Uterus (tissue), 4 donors: ENCODE results near the gene TMEM92. TPM values are rescaled to one million over a fixed set of nuclear protein-coding genes. Genes with fewer than 3 reads are reported as not detected.

Experiments
- DNase-seq, 2 donors: peaks; one replicate each; pipeline ENCODE4 v3.0.0-alpha.2; 2019 to 2020
- H3K27ac ChIP-seq, 2 donors: fragments of 200-600 bp; sonication (generic); 1 replicate in 1 of 2; 2 replicates in 1 of 2; pipeline ENCODE4 v1.5.1; 2016 to 2018
- H3K27me3 ChIP-seq, 2 donors: fragments of 200-600 bp; sonication (generic); one replicate each; pipeline ENCODE4 v1.5.1; 2018 to 2019; ENCODE audit warnings: control low read depth in 1 of 2
- H3K36me3 ChIP-seq, 2 donors: fragments of 200-600 bp; sonication (generic); one replicate each; pipeline ENCODE4 v1.5.1; 2019; ENCODE audit warnings: control low read depth in 1 of 2
- H3K4me1 ChIP-seq, 2 donors: fragments of 200-600 bp; sonication (generic); one replicate each; pipeline ENCODE4 v1.5.1; 2018 to 2019; ENCODE audit warnings: control low read depth in 1 of 2
- H3K4me3 ChIP-seq, 2 donors: fragments of 200-600 bp; sonication (generic); 1 replicate in 1 of 2; 2 replicates in 1 of 2; pipeline ENCODE4 v1.5.1; 2018 to 2019; ENCODE audit warnings: mild to moderate bottlenecking in 1 of 2
- H3K9me3 ChIP-seq, 2 donors: fragments of 200-600 bp; sonication (generic); one replicate each; pipeline ENCODE4 v1.5.1; 2019; ENCODE audit warnings: control low read depth in 1 of 2
- POLR2A ChIP-seq, 2 donors: fragments of 450-650 bp; IDR thresholded peaks; one replicate each; pipeline ENCODE4 v1.6.1; 2016; ENCODE audit warnings: antibody characterized with exemption in 2 of 2, mild to moderate bottlenecking in 1 of 2, moderate library complexity in 1 of 2
- intact Hi-C: fragments of 100-400 bp; cut with DNase I; formaldehyde crosslinking; loops from one replicate; pipeline ENCODE4 v1.15.1; 2023; ENCODE audit warnings: low total_unique reads
- total RNA-seq, 4 donors: library from RNA; depleted of rRNA in 3 of 4; stranded (reverse); fragments of >200 nt in 3 of 4; gene quantifications; one replicate each; pipeline versions ENCODE4 v1.1.0 to v1.2.4, GENCODE V29; 2014 to 2023
- TF ChIP-seq, protein P1 (sequence below), 4 experiments: fragments of 200-600 bp in 2 of 4; fragments of 450-650 bp in 2 of 4; sonication (generic) in 2 of 4; IDR thresholded peaks; one replicate each; pipeline ENCODE4 v1.5.1; 2016 to 2019; ENCODE audit warnings: antibody characterized with exemption in 4 of 4, mild to moderate bottlenecking in 2 of 4, moderate library complexity in 1 of 4
- donor health status: DM: yes; HTN: yes; CAD: no.

The TMEM92 gene
- total RNA-seq, 4 donors from 2014 or later = 0.07 to 0.91 TPM; not detected in 2

DNA sequence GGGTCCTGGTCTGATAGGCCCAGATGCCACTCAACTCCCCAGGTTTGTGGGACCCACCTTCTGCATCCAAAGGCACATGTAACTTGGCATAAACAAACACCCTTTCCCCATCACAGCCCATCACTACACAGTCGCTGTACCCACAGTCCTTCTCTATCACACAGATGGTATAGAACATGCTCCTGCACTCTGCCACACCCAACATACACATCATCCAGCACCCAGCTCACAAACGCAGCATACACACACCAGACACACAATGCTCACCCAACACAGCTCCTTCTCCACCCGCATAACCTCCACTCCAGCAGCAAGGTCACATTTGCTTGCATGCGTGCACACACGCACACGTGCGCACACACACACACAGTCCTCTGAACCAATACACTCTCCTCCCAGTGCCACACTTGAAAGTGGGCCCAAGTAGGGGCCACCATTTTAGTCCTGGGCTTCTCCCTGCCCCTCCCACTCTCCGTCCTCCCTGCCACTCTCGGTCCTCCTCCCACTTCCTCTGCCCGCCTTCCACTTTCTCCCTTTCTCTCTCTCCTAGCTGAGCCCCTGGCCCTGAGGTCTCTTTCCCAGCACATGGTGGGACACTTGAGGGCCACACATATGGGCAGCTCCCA lies 8.5 kb upstream of the TMEM92 start:
- no peaks in the 10 kb centered on the region for H3K36me3 ChIP-seq
- no peaks in the 10 kb centered on the region for H3K9me3 ChIP-seq
- TF ChIP-seq POLR2A (IDR thresholded peaks at IDR 0.05) = no peak
- TF ChIP-seq, protein P1, sequence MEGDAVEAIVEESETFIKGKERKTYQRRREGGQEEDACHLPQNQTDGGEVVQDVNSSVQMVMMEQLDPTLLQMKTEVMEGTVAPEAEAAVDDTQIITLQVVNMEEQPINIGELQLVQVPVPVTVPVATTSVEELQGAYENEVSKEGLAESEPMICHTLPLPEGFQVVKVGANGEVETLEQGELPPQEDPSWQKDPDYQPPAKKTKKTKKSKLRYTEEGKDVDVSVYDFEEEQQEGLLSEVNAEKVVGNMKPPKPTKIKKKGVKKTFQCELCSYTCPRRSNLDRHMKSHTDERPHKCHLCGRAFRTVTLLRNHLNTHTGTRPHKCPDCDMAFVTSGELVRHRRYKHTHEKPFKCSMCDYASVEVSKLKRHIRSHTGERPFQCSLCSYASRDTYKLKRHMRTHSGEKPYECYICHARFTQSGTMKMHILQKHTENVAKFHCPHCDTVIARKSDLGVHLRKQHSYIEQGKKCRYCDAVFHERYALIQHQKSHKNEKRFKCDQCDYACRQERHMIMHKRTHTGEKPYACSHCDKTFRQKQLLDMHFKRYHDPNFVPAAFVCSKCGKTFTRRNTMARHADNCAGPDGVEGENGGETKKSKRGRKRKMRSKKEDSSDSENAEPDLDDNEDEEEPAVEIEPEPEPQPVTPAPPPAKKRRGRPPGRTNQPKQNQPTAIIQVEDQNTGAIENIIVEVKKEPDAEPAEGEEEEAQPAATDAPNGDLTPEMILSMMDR (IDR thresholded peaks at IDR 0.05) = no peak
- H3K27me3 ChIP-seq = no peaks in the 10 kb centered on the region
- H3K4me3 ChIP-seq = no peak overlapping the region
- intact Hi-C loops = no loop called here
- H3K4me1 ChIP-seq = peaks cover 35 to 47% of the 10 kb centered on the region in 2 donors
- DNase-seq = peak in 1 of 2 donors; percentile 16
- peak overlapping the region; percentile 92 to 93 for H3K27ac ChIP-seq

DNA sequence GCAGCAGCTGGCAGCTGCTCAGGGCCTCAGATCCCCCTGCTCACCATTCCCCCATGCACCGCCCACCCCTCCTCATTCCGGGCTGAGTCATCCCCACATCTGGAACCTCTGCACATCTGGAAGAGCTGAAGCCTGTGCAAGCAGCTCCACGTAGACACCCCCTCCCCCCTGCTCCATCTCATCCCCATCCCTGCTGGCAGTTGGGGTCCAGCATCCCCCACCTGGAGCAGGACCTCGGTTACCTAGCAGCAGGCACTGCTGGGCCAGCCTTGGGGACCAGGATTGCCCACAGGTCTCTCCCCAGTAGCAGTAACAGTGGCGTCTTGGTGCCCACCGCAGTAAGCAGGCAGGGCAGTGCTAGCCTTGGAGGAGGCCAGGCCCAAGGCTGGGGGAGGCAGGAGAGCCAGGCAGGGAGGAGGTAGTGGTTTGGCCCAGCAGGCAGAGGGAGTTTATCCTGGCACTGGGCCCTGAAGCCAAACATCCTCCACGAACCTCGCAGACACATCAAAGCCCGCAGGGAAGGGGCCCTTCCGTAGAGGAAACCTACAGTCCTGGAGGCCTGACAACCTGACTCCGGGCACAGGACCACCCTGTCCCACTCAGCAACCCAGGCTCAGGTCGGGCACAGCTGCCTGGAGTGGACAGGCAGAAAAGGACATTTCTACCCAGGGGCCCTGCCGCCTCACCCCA lies 7.7 kb upstream of the TMEM92 start:
- H3K4me1 ChIP-seq = peaks cover 35 to 47% of the 10 kb centered on the region in 2 donors
- H3K27me3 ChIP-seq = no peaks in the 10 kb centered on the region
- peak; percentile 80 to 86 for DNase-seq
- no peak for TF ChIP-seq POLR2A (IDR thresholded peaks at IDR 0.05)
- TF ChIP-seq, protein P1 (IDR thresholded peaks at IDR 0.05) = peak in 2 of 4 experiments; percentile 12 to 25
- H3K27ac ChIP-seq = peak overlapping the region; percentile 92 to 93
- H3K4me3 ChIP-seq = no peak overlapping the region
- no peaks in the 10 kb centered on the region for H3K36me3 ChIP-seq
- intact Hi-C loops = no loop called here
- H3K9me3 ChIP-seq = no peaks in the 10 kb centered on the region

- peak; percentile 24 to 52 for DNase-seq
- Histone ChIP-seq H3K27me3 (no peaks in the 10 kb centered on the region), H3K4me1 (peaks cover 38 to 52% of the 10 kb centered on the region in 2 donors), H3K27ac (peak overlapping the region; percentile 92 to 93), H3K36me3 (no peaks in the 10 kb centered on the region), H3K4me3 (no peak overlapping the region), H3K9me3 (no peaks in the 10 kb centered on the region)
- intact Hi-C loops = no loop called here
- TF ChIP-seq, protein P1 (IDR thresholded peaks at IDR 0.05) = no peak
- TF ChIP-seq POLR2A (IDR thresholded peaks at IDR 0.05) = no peak
Observed at GRCh38 chr17:50267074-50267841, 7.0 kb upstream of the TMEM92 start.

GRCh38 chr17:50268026-50268425 lies 6.2 kb upstream of the TMEM92 start:
- Histone ChIP-seq H3K4me1 (peaks cover 40 to 50% of the 10 kb centered on the region in 2 donors), H3K4me3 (no peak overlapping the region), H3K27me3 (no peaks in the 10 kb centered on the region), H3K36me3 (no peaks in the 10 kb centered on the region), H3K9me3 (no peaks in the 10 kb centered on the region), H3K27ac (peak overlapping the region; percentile 92 to 93)
- peak in 1 of 2 donors; percentile 19 for DNase-seq
- TF ChIP-seq POLR2A (IDR thresholded peaks at IDR 0.05) = no peak
- TF ChIP-seq, protein P1 (IDR thresholded peaks at IDR 0.05) = no peak
- intact Hi-C loops = no loop called here
